Measurements from ENCODE around the gene INTS15.

INTS15 gene

DNA sequence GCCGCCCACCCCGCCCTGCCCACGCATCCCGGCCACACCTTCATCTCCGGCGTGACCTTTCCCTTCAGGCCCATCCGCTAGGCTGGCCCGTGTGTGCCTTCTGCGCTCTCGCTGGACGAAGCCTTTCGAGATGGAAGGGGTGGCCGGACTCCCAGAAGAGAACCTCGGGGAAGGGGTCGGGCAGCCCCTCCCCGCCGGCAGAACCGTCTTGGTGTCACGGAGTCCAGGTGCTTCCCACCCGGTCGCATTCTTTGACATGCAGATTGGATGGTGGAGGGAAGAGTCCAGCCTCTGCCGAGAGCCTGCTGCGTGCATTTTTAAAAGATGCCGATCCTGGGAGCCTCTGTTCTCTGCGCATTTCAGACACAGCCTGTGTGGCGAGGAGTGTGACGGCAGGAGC is 18.3 kb downstream of the INTS15 start:
- H4K20me1 ChIP-seq (ENCODE audit: insufficient read depth, low read length, poor library complexity, severe bottlenecking), result no peaks in the 10 kb centered on the region
- TF ChIP-seq CTCF (conservative IDR thresholded peaks at IDR 0.05; ENCODE audit: low read length) (no peak), EZH2phosphoT487 (IDR thresholded peaks at IDR 0.05; ENCODE audit: borderline replicate concordance) (no peak)

DNA sequence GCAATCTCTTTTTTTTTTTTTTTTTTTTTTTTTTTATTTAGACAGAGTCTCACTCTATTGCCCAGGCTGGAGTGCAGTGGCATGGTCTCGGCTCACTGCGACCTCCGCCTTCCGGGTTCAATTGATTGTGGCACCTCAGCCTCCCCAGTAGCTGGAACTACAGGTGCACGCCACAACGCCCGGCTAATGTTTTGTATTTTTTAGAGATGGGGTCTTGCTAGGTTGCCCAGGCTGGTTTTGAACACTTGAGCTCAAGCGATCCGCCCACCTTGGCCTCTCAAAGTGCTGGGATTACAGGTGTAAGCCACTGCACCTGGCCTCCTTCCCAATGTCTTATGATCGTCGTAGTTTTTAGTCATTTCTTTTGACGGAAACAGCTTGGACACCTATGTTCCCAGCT is 19.0 kb downstream of the INTS15 start:
- H3K27me3 ChIP-seq (ENCODE audit: insufficient read depth, low read length, poor library complexity, severe bottlenecking), result no peaks in the 10 kb centered on the region
- no peaks in the 10 kb centered on the region for H3K4me1 ChIP-seq (ENCODE audit: insufficient read depth, low read length, poor library complexity, severe bottlenecking)
- H3K36me3 ChIP-seq (ENCODE audit: insufficient read depth, low read length), result peaks cover 11% of the 10 kb centered on the region; the same call in 1 of the 2 replicates
- no peaks in the 10 kb centered on the region for H3K9me2 ChIP-seq (replicated peaks; ENCODE audit: low read depth, low read length)
- no peak overlapping the region for H2AFZ ChIP-seq (ENCODE audit: low read length)
- no peaks in the 10 kb centered on the region; the same call in 1 of the 2 replicates for H3F3A ChIP-seq (ENCODE audit: low read depth)
- no peaks in the 10 kb centered on the region for H4K20me1 ChIP-seq (ENCODE audit: insufficient read depth, low read length, poor library complexity, severe bottlenecking)
- no peak overlapping the region for H3K4me3 ChIP-seq (ENCODE audit: low read length, poor library complexity, severe bottlenecking)
- H3K9me3 ChIP-seq (ENCODE audit: insufficient read depth, low read depth, low read length), result no peaks in the 10 kb centered on the region
- H3K4me2 ChIP-seq (ENCODE audit: low read depth, low read length, poor library complexity, severe bottlenecking), result no peak overlapping the region
- no peaks in the 10 kb centered on the region for H3K79me2 ChIP-seq (ENCODE audit: insufficient read depth, low read length)
- no peak overlapping the region for H3K9ac ChIP-seq (ENCODE audit: low read depth, low read length, poor library complexity, severe bottlenecking)
- TF ChIP-seq CTCF (conservative IDR thresholded peaks at IDR 0.05; ENCODE audit: low read length) (no peak), EZH2phosphoT487 (IDR thresholded peaks at IDR 0.05; ENCODE audit: borderline replicate concordance) (no peak)

More for the DNA sequence above, 18.3 kb downstream of the INTS15 start:
- H3K9me2 ChIP-seq (replicated peaks; ENCODE audit: low read depth, low read length), result no peaks in the 10 kb centered on the region
- no peak overlapping the region for H3K4me2 ChIP-seq (ENCODE audit: low read depth, low read length, poor library complexity, severe bottlenecking)
- H3K9me3 ChIP-seq (ENCODE audit: insufficient read depth, low read depth, low read length), result no peaks in the 10 kb centered on the region
- no peaks in the 10 kb centered on the region for H3K4me1 ChIP-seq (ENCODE audit: insufficient read depth, low read length, poor library complexity, severe bottlenecking)
- H2AFZ ChIP-seq (ENCODE audit: low read length), result no peak overlapping the region
- H3F3A ChIP-seq (ENCODE audit: low read depth), result no peaks in the 10 kb centered on the region
- H3K9ac ChIP-seq (ENCODE audit: low read depth, low read length, poor library complexity, severe bottlenecking), result no peak overlapping the region
- H3K4me3 ChIP-seq (ENCODE audit: low read length, poor library complexity, severe bottlenecking), result no peak overlapping the region
- H3K79me2 ChIP-seq (ENCODE audit: insufficient read depth, low read length), result no peaks in the 10 kb centered on the region
- H3K27me3 ChIP-seq (ENCODE audit: insufficient read depth, low read length, poor library complexity, severe bottlenecking), result no peaks in the 10 kb centered on the region
- peaks cover 15% of the 10 kb centered on the region; the same call in 1 of the 2 replicates for H3K36me3 ChIP-seq (ENCODE audit: insufficient read depth, low read length)

DNA sequence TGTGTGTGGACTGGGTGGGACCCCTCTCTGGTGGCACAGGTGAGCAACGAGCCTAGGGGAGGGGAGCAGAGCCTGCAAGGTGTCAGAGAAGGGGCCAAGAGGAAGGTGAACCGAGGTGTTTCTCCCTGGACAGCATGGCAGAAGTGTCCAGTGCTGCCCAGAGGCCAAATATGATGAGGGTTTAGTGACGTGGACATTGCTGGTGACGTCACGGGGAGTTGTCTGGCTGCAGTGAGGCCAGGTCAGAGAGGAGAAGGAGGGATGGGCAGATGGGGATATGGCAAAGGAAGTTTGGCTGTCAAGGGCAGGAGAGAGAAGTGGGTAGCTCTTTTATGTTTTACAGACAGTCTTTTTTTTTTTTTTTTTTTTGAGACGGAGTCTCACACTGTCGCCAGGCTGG is 23.0 kb downstream of the INTS15 start:
- H3K9me2 ChIP-seq (replicated peaks; ENCODE audit: low read depth, low read length), result no peaks in the 10 kb centered on the region
- no peaks in the 10 kb centered on the region; the same call in 1 of the 2 replicates for H3K79me2 ChIP-seq (ENCODE audit: insufficient read depth, low read length)
- H3K4me2 ChIP-seq (ENCODE audit: low read depth, low read length, poor library complexity, severe bottlenecking), result no peak overlapping the region
- H3K9ac ChIP-seq (ENCODE audit: low read depth, low read length, poor library complexity, severe bottlenecking), result no peak overlapping the region
- H3K27me3 ChIP-seq (ENCODE audit: insufficient read depth, low read length, poor library complexity, severe bottlenecking), result no peaks in the 10 kb centered on the region
- H3F3A ChIP-seq (ENCODE audit: low read depth), result no peaks in the 10 kb centered on the region; the same call in 1 of the 2 replicates
- TF ChIP-seq CTCF (conservative IDR thresholded peaks at IDR 0.05; ENCODE audit: low read length) (no peak), EZH2phosphoT487 (IDR thresholded peaks at IDR 0.05; ENCODE audit: borderline replicate concordance) (no peak)
- no peak overlapping the region for H2AFZ ChIP-seq (ENCODE audit: low read length)
- H3K36me3 ChIP-seq (ENCODE audit: insufficient read depth, low read length), result peaks cover 5% of the 10 kb centered on the region; the same call in 1 of the 2 replicates
- H4K20me1 ChIP-seq (ENCODE audit: insufficient read depth, low read length, poor library complexity, severe bottlenecking), result no peaks in the 10 kb centered on the region
- H3K9me3 ChIP-seq (ENCODE audit: insufficient read depth, low read depth, low read length), result no peaks in the 10 kb centered on the region
- no peak overlapping the region for H3K4me3 ChIP-seq (ENCODE audit: low read length, poor library complexity, severe bottlenecking)
- H3K4me1 ChIP-seq (ENCODE audit: insufficient read depth, low read length, poor library complexity, severe bottlenecking), result peaks cover 13% of the 10 kb centered on the region
